ENCODE data around the gene SPACA5.

DNA sequence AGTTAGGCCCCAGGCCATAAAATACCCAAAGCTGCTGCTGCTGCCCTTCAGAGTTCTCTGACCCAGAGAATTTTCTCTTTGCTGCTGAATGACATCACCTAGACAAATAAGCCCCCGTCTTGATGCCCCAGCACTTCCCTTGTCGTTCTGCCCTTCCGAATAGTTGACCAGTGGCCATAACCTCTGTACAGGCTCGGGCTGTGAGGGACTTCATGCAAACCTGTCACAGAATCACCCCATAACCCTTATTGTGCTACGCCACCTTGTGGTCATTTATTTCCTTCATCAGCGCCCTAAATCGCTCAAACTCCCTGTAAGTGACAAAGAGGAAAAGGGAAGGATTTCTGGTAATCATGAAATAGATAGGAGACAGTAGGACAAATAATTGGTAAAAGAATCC, 18.8 kb downstream of the SPACA5 start:
- TF ChIP-seq, protein P1, sequence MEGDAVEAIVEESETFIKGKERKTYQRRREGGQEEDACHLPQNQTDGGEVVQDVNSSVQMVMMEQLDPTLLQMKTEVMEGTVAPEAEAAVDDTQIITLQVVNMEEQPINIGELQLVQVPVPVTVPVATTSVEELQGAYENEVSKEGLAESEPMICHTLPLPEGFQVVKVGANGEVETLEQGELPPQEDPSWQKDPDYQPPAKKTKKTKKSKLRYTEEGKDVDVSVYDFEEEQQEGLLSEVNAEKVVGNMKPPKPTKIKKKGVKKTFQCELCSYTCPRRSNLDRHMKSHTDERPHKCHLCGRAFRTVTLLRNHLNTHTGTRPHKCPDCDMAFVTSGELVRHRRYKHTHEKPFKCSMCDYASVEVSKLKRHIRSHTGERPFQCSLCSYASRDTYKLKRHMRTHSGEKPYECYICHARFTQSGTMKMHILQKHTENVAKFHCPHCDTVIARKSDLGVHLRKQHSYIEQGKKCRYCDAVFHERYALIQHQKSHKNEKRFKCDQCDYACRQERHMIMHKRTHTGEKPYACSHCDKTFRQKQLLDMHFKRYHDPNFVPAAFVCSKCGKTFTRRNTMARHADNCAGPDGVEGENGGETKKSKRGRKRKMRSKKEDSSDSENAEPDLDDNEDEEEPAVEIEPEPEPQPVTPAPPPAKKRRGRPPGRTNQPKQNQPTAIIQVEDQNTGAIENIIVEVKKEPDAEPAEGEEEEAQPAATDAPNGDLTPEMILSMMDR (conservative IDR thresholded peaks at IDR 0.05; ENCODE audit: low read length): peak; percentile 78
- no peak for TF ChIP-seq EZH2phosphoT487 (IDR thresholded peaks at IDR 0.05; ENCODE audit: borderline replicate concordance, low read depth, low read length)

Measured in OCI-LY7 (cell line).